Measurements from ENCODE around the gene MARF1. TPM values are rescaled to one million over a fixed set of nuclear protein-coding genes. Genes with fewer than 3 reads are reported as not detected.

MARF1 gene
- polyA plus RNA-seq, 1 experiment: 25.2 TPM

GRCh38 chr16:15636392-15636873 is 6.5 kb downstream of the MARF1 start:
- no peak for DNase-seq (ENCODE audit: low read depth)
- H3K36me3 ChIP-seq (ENCODE audit: control insufficient read depth, insufficient read depth, low read length): peaks cover 13% of the 10 kb centered on the region
- no peak overlapping the region for H3K4me3 ChIP-seq (ENCODE audit: low read depth, low read length)
- TF ChIP-seq, protein P1, sequence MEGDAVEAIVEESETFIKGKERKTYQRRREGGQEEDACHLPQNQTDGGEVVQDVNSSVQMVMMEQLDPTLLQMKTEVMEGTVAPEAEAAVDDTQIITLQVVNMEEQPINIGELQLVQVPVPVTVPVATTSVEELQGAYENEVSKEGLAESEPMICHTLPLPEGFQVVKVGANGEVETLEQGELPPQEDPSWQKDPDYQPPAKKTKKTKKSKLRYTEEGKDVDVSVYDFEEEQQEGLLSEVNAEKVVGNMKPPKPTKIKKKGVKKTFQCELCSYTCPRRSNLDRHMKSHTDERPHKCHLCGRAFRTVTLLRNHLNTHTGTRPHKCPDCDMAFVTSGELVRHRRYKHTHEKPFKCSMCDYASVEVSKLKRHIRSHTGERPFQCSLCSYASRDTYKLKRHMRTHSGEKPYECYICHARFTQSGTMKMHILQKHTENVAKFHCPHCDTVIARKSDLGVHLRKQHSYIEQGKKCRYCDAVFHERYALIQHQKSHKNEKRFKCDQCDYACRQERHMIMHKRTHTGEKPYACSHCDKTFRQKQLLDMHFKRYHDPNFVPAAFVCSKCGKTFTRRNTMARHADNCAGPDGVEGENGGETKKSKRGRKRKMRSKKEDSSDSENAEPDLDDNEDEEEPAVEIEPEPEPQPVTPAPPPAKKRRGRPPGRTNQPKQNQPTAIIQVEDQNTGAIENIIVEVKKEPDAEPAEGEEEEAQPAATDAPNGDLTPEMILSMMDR (IDR thresholded peaks at IDR 0.05; ENCODE audit: insufficient read depth, low read depth, low read length): no peak
- ChIA-PET CTCF (interaction anchor here (1.0 kb wide), 1 partner anchor 55 kb away, joined by 3 read pairs; no protein-coding TSS in a partner anchor), POLR2A (no interaction called here)
- no peaks in the 10 kb centered on the region for H3K27me3 ChIP-seq (ENCODE audit: control insufficient read depth, insufficient read depth, low read length)

GRCh38 chr16:15635926-15636325 is 7.0 kb downstream of the MARF1 start:
- POLR2A ChIA-PET: no interaction called here
- peaks cover 13% of the 10 kb centered on the region for H3K36me3 ChIP-seq (ENCODE audit: control insufficient read depth, insufficient read depth, low read length)
- no peak for DNase-seq (ENCODE audit: low read depth)

GRCh38 chr16:15631730-15632409 is 11.1 kb downstream of the MARF1 start:
- no peak overlapping the region for H3K4me3 ChIP-seq (ENCODE audit: low read depth, low read length)
- TF ChIP-seq, protein P1 (IDR thresholded peaks at IDR 0.05; ENCODE audit: insufficient read depth, low read depth, low read length): no peak
- H3K36me3 ChIP-seq (ENCODE audit: control insufficient read depth, insufficient read depth, low read length): peaks cover 9% of the 10 kb centered on the region
- CTCF ChIA-PET: no interaction called here
- no peaks in the 10 kb centered on the region for H3K27me3 ChIP-seq (ENCODE audit: control insufficient read depth, insufficient read depth, low read length)
- no peak for DNase-seq (ENCODE audit: low read depth)
- POLR2A ChIA-PET: no interaction called here

More at GRCh38 chr16:15635926-15636325, 7.0 kb downstream of the MARF1 start:
- TF ChIP-seq, protein P1 (IDR thresholded peaks at IDR 0.05; ENCODE audit: insufficient read depth, low read depth, low read length): no peak
- Histone ChIP-seq H3K4me3 (ENCODE audit: low read depth, low read length) (no peak overlapping the region), H3K27me3 (ENCODE audit: control insufficient read depth, insufficient read depth, low read length) (no peaks in the 10 kb centered on the region)
- CTCF ChIA-PET: interaction anchor here (1.0 to 1.1 kb wide), 2 partner anchors 9 to 56 kb away, joined by 3 read pairs; no protein-coding TSS in a partner anchor

DNA sequence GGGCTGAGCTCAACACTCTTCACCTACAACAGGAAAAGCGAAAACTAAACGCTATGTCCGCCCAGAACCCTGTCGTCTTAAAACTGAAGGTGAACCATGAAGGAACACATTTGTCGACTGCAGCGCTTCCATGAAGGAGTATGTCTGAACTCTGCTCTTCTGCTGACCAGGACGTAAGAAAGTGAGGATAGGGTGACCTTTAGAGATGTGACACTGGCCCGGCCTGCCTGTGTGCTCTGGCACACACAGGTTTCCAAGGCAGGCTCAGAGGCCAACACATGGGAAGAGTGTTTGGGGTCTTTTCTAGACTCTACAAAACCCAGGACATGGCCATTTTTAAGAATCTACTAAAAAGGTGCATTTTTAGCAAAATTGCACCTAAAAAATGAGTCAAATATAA is 21.1 kb downstream of the MARF1 start:
- TF ChIP-seq, protein P1 (IDR thresholded peaks at IDR 0.05; ENCODE audit: insufficient read depth, low read depth, low read length): no peak
- H3K4me3 ChIP-seq (ENCODE audit: low read depth, low read length): no peak overlapping the region
- DNase-seq (ENCODE audit: low read depth): no peak
- ChIA-PET POLR2A (no interaction called here), CTCF (no interaction called here)
- no peaks in the 10 kb centered on the region for H3K27me3 ChIP-seq (ENCODE audit: control insufficient read depth, insufficient read depth, low read length)
- peaks cover 17% of the 10 kb centered on the region for H3K36me3 ChIP-seq (ENCODE audit: control insufficient read depth, insufficient read depth, low read length)

GRCh38 chr16:15621456-15621855 is 21.5 kb downstream of the MARF1 start:
- ChIA-PET CTCF (interaction anchor here (0.7 kb wide), 1 partner anchor 21 kb away, joined by 3 read pairs; the partner anchor contains the start of gene MARF1), POLR2A (no interaction called here)
- H3K4me3 ChIP-seq (ENCODE audit: low read depth, low read length): no peak overlapping the region
- peaks cover 19% of the 10 kb centered on the region for H3K36me3 ChIP-seq (ENCODE audit: control insufficient read depth, insufficient read depth, low read length)
- TF ChIP-seq, protein P1 (IDR thresholded peaks at IDR 0.05; ENCODE audit: insufficient read depth, low read depth, low read length): no peak
- no peaks in the 10 kb centered on the region for H3K27me3 ChIP-seq (ENCODE audit: control insufficient read depth, insufficient read depth, low read length)
- no peak for DNase-seq (ENCODE audit: low read depth)

All from BJ (cell line).